Measurements from ENCODE around the gene ETS2. TPM values are rescaled to one million over a fixed set of nuclear protein-coding genes. Genes with fewer than 3 reads are reported as not detected.

Gene ETS2
- polyA plus RNA-seq, 1 donor (not counting 4 experiments of a cell fraction or from before 2014, with no cell fraction given), result 58.5 TPM

- no peak overlapping the region for H3K9ac ChIP-seq (ENCODE audit: control insufficient read depth, extremely low read depth, insufficient read depth, low read length)
- no peak for DNase-seq (ENCODE audit: low read depth, low spot score)
- TF ChIP-seq CTCF (optimal IDR thresholded peaks at IDR 0.05 in 1 of 3, IDR thresholded peaks at IDR 0.05 in 1 of 3, conservative IDR thresholded peaks at IDR 0.05 in 1 of 3; ENCODE audit: extremely low read depth in 1 of 3, insufficient read depth in 2 of 3, low read length in 3 of 3), result no peak
These were observed 14.9 kb downstream of the ETS2 start for GRCh38 chr21:38820471-38821239.

GRCh38 chr21:38821248-38821647, 15.5 kb downstream of the ETS2 start:
- no peak for DNase-seq (ENCODE audit: low read depth, low spot score)
- H3K36me3 ChIP-seq (ENCODE audit: control insufficient read depth in 2 of 2, extremely low read depth in 1 of 2, insufficient read depth in 2 of 2, low read length in 2 of 2), result peaks cover 47 to 71% of the 10 kb centered on the region in 2 experiments
- H3K4me3 ChIP-seq (ENCODE audit: control insufficient read depth in 2 of 3, extremely low read depth in 1 of 3, insufficient read depth in 2 of 3, low read depth in 1 of 3, low read length in 3 of 3), result no peak overlapping the region
- TF ChIP-seq EZH2 (IDR thresholded peaks at IDR 0.05; ENCODE audit: low read length), result no peak
- no peak for TF ChIP-seq CTCF (optimal IDR thresholded peaks at IDR 0.05 in 1 of 3, IDR thresholded peaks at IDR 0.05 in 1 of 3, conservative IDR thresholded peaks at IDR 0.05 in 1 of 3; ENCODE audit: extremely low read depth in 1 of 3, insufficient read depth in 2 of 3, low read length in 3 of 3)
- H3K4me1 ChIP-seq (ENCODE audit: control insufficient read depth, extremely low read depth, insufficient read depth, low read length), result peaks cover 30% of the 10 kb centered on the region
- dilution Hi-C loops (cut with MboI; ENCODE audit: extremely low pct_ligation_motif_present, low sequenced_read_pairs), result no loop called here
- peaks cover 16% of the 10 kb centered on the region for H3K79me2 ChIP-seq (ENCODE audit: control insufficient read depth, insufficient read depth, low read length)
- H3K27me3 ChIP-seq (ENCODE audit: control insufficient read depth, extremely low read depth, insufficient read depth, low read length), result no peaks in the 10 kb centered on the region
- peaks cover 2% of the 10 kb centered on the region for H3K9me1 ChIP-seq (ENCODE audit: control insufficient read depth, extremely low read depth, insufficient read depth, low read length)
- no peaks in the 10 kb centered on the region for H4K20me1 ChIP-seq (ENCODE audit: control insufficient read depth, extremely low read depth, insufficient read depth, low read length)
- no peak for FAIRE-seq
- H3K4me2 ChIP-seq (ENCODE audit: control insufficient read depth, extremely low read depth, insufficient read depth, low read depth, low read length), result no peak overlapping the region
- H3K9me3 ChIP-seq (ENCODE audit: control insufficient read depth, low read depth, low read length), result peaks cover 3% of the 10 kb centered on the region
- no peak overlapping the region for H3K9ac ChIP-seq (ENCODE audit: control insufficient read depth, extremely low read depth, insufficient read depth, low read length)
- no peak overlapping the region for H3K27ac ChIP-seq (ENCODE audit: control insufficient read depth, insufficient read depth, low read length)
- H2AFZ ChIP-seq (ENCODE audit: control insufficient read depth, low read length), result no peak overlapping the region

More at GRCh38 chr21:38820471-38821239, 14.9 kb downstream of the ETS2 start:
- H3K9me3 ChIP-seq (ENCODE audit: control insufficient read depth, low read depth, low read length), result peaks cover 3% of the 10 kb centered on the region
- H3K27ac ChIP-seq (ENCODE audit: control insufficient read depth, insufficient read depth, low read length), result peak overlapping the region; percentile 81
- dilution Hi-C loops (cut with MboI; ENCODE audit: extremely low pct_ligation_motif_present, low sequenced_read_pairs), result no loop called here
- no peak for FAIRE-seq
- H3K36me3 ChIP-seq (ENCODE audit: control insufficient read depth in 2 of 2, extremely low read depth in 1 of 2, insufficient read depth in 2 of 2, low read length in 2 of 2), result peaks cover 47 to 73% of the 10 kb centered on the region in 2 experiments
- H2AFZ ChIP-seq (ENCODE audit: control insufficient read depth, low read length), result no peak overlapping the region
- H3K9me1 ChIP-seq (ENCODE audit: control insufficient read depth, extremely low read depth, insufficient read depth, low read length), result peaks cover 2% of the 10 kb centered on the region
- H3K4me1 ChIP-seq (ENCODE audit: control insufficient read depth, extremely low read depth, insufficient read depth, low read length), result peaks cover 30% of the 10 kb centered on the region
- H3K27me3 ChIP-seq (ENCODE audit: control insufficient read depth, extremely low read depth, insufficient read depth, low read length), result no peaks in the 10 kb centered on the region
- peaks cover 16% of the 10 kb centered on the region for H3K79me2 ChIP-seq (ENCODE audit: control insufficient read depth, insufficient read depth, low read length)
- no peaks in the 10 kb centered on the region for H4K20me1 ChIP-seq (ENCODE audit: control insufficient read depth, extremely low read depth, insufficient read depth, low read length)
- no peak overlapping the region for H3K4me2 ChIP-seq (ENCODE audit: control insufficient read depth, extremely low read depth, insufficient read depth, low read depth, low read length)
- no peak overlapping the region for H3K4me3 ChIP-seq (ENCODE audit: control insufficient read depth in 2 of 3, extremely low read depth in 1 of 3, insufficient read depth in 2 of 3, low read depth in 1 of 3, low read length in 3 of 3)
